H9 (cell line): ENCODE data around the gene DENND1A. TPM values are rescaled to one million over a fixed set of nuclear protein-coding genes. Genes with fewer than 3 reads are reported as not detected.

Source experiments
- DNase-seq: peaks from one replicate; pipeline ENCODE4 v3.0.0-alpha.2; 2017
- H2AFZ ChIP-seq: one replicate; pipeline ENCODE4 v1.6.1; 2013; ENCODE audit warnings: mild to moderate bottlenecking, low read length, control low read depth, moderate library complexity
- H2AK5ac ChIP-seq: 2 replicates; pipeline ENCODE4 v1.6.1; 2013; ENCODE audit warnings: low read length, control low read depth, mixed read lengths; ENCODE audit not compliant: insufficient read length
- H2BK120ac ChIP-seq: one replicate; pipeline ENCODE4 v1.6.1; 2013; ENCODE audit warnings: low read depth, mild to moderate bottlenecking, low read length, control low read depth, inconsistent platforms; ENCODE audit not compliant: poor library complexity, severe bottlenecking
- H2BK12ac ChIP-seq: 2 replicates; pipeline ENCODE4 v1.6.1; 2013; ENCODE audit warnings: low read length, control low read depth, mixed read lengths, low read depth; ENCODE audit not compliant: insufficient read length
- H2BK15ac ChIP-seq: 2 replicates; pipeline ENCODE4 v1.6.1; 2013; ENCODE audit warnings: low read depth, low read length, control low read depth
- H2BK20ac ChIP-seq: one replicate; pipeline ENCODE4 v1.6.1; 2013; ENCODE audit warnings: low read depth, mild to moderate bottlenecking, low read length, control low read depth, inconsistent platforms; ENCODE audit not compliant: poor library complexity, severe bottlenecking
- H2BK5ac ChIP-seq: 2 replicates; pipeline ENCODE4 v1.6.1; 2013; ENCODE audit warnings: low read length, control low read depth, mixed read lengths; ENCODE audit not compliant: insufficient read length
- H3K14ac ChIP-seq: 2 replicates; pipeline ENCODE4 v1.6.1; 2013; ENCODE audit warnings: low read length, control low read depth; ENCODE audit not compliant: insufficient read depth
- H3K18ac ChIP-seq: 2 replicates; pipeline ENCODE4 v1.6.1; 2013; ENCODE audit warnings: low read depth, mild to moderate bottlenecking, mixed read lengths, low read length, control low read depth; ENCODE audit not compliant: insufficient read length
- H3K23ac ChIP-seq: 2 replicates; pipeline ENCODE4 v1.6.1; 2013; ENCODE audit warnings: low read length, control low read depth, mixed read lengths, low read depth; ENCODE audit not compliant: insufficient read length
- H3K23me2 ChIP-seq: 2 replicates; pipeline ENCODE4 v1.6.1; 2013; ENCODE audit warnings: low read depth, mild to moderate bottlenecking, mixed read lengths, low read length, control low read depth; ENCODE audit not compliant: insufficient read length, poor library complexity, severe bottlenecking
- H3K27ac ChIP-seq: 2 replicates; pipeline ENCODE4 v1.5.1; 2013; ENCODE audit warnings: low read length, control low read depth, mixed read lengths, low read depth; ENCODE audit not compliant: insufficient read length
- H3K27me3 ChIP-seq: 2 replicates; pipeline ENCODE4 v1.6.1; 2013; ENCODE audit warnings: low read length, control low read depth, inconsistent platforms; ENCODE audit not compliant: insufficient read depth
- H3K4ac ChIP-seq: 2 replicates; pipeline ENCODE4 v1.6.1; 2013; ENCODE audit warnings: low read depth, mild to moderate bottlenecking, control low read depth, inconsistent platforms, low read length, moderate library complexity
- H3K4me1 ChIP-seq: 2 replicates; pipeline ENCODE4 v1.6.1; 2013; ENCODE audit warnings: low read length, control low read depth, inconsistent platforms; ENCODE audit not compliant: insufficient read depth
- H3K4me2 ChIP-seq: 2 replicates; pipeline ENCODE4 v1.6.1; 2013; ENCODE audit warnings: low read length, control low read depth, mixed read lengths; ENCODE audit not compliant: insufficient read length, insufficient read depth
- H3K56ac ChIP-seq: 2 replicates; pipeline ENCODE4 v1.6.1; 2013; ENCODE audit warnings: low read depth, mild to moderate bottlenecking, mixed read lengths, low read length, control low read depth; ENCODE audit not compliant: insufficient read length
- H3K79me1 ChIP-seq: 2 replicates; pipeline ENCODE4 v1.6.1; 2013; ENCODE audit warnings: low read depth, mild to moderate bottlenecking, moderate library complexity, low read length, control low read depth, inconsistent platforms; ENCODE audit not compliant: insufficient read depth, poor library complexity, severe bottlenecking
- H3K79me2 ChIP-seq: 2 replicates; pipeline ENCODE4 v1.6.1; 2013; ENCODE audit warnings: low read length, control low read depth, inconsistent platforms; ENCODE audit not compliant: insufficient read depth
- H3K9ac ChIP-seq: 2 replicates; pipeline ENCODE4 v1.6.1; 2013; ENCODE audit warnings: low read length, control low read depth, mixed read lengths; ENCODE audit not compliant: insufficient read length; ENCODE audit errors: extremely low read depth
- H3K9me3 ChIP-seq: one replicate; pipeline ENCODE4 v1.6.1; 2013; ENCODE audit warnings: low read depth, low read length, inconsistent platforms; ENCODE audit not compliant: control insufficient read depth
- H3T11ph ChIP-seq: one replicate; pipeline ENCODE4 v1.6.1; 2013; ENCODE audit warnings: mild to moderate bottlenecking, low read length, control low read depth, inconsistent platforms
- H4K20me1 ChIP-seq: one replicate; pipeline ENCODE4 v1.6.1; 2013; ENCODE audit not compliant: control insufficient read depth, insufficient read length, insufficient read depth
- H4K5ac ChIP-seq: 2 replicates; pipeline ENCODE4 v1.6.1; 2013; ENCODE audit warnings: low read depth, mild to moderate bottlenecking, mixed read lengths, low read length, control low read depth; ENCODE audit not compliant: insufficient read length
- H4K8ac ChIP-seq: replicated peaks from 2 replicates; pipeline ENCODE4 v1.6.1; 2013; ENCODE audit warnings: low read length, control low read depth, mixed read lengths, low read depth; ENCODE audit not compliant: insufficient read length
- H4K91ac ChIP-seq: 2 replicates; pipeline ENCODE4 v1.6.1; 2013; ENCODE audit warnings: low read depth, mild to moderate bottlenecking, moderate library complexity, mixed read lengths, low read length, control low read depth; ENCODE audit not compliant: insufficient read length
- H3K27ac Mint-ChIP-seq, 3 experiments: 2 replicates in 2 of 3; 3 replicates in 1 of 3; pipeline ENCODE4 v1.8.0; 2020 to 2021; ENCODE audit warnings: mixed read lengths in 3 of 3, mild to moderate bottlenecking in 1 of 3, moderate library complexity in 1 of 3
- H3K27me3 Mint-ChIP-seq: 2 replicates; pipeline ENCODE4 v1.8.0; 2021; ENCODE audit warnings: low read depth, mild to moderate bottlenecking, moderate library complexity, mixed read lengths
- H3K36me3 Mint-ChIP-seq, 3 experiments: 2 replicates in 2 of 3; 3 replicates in 1 of 3; pipeline ENCODE4 v1.8.0; 2020 to 2021; ENCODE audit warnings: low read depth in 3 of 3, mixed read lengths in 3 of 3; ENCODE audit not compliant: insufficient read depth in 1 of 3
- H3K4me1 Mint-ChIP-seq, 2 experiments: 2 replicates each; pipeline ENCODE4 v1.8.0; 2020; ENCODE audit warnings: mixed read lengths in 2 of 2
- H3K4me3 Mint-ChIP-seq, 2 experiments: 2 replicates in 1 of 2; 3 replicates in 1 of 2; pipeline ENCODE4 v1.8.0; 2020 to 2021; ENCODE audit warnings: mild to moderate bottlenecking in 2 of 2, mixed read lengths in 2 of 2, moderate library complexity in 1 of 2
- H3K9me3 Mint-ChIP-seq, 2 experiments: 2 replicates in 1 of 2; 3 replicates in 1 of 2; pipeline ENCODE4 v1.8.0; 2020; ENCODE audit warnings: mild to moderate bottlenecking in 2 of 2, mixed read lengths in 2 of 2, moderate library complexity in 1 of 2
- WGBS: extraction: QIAGEN DNeasy Blood & Tissue Kit; methylation state at CpG from one replicate; pipeline ENCODE4 v1.1.7; 2013; ENCODE audit warnings: missing lambda C conversion rate, low lambda C conversion rate, mixed read lengths; ENCODE audit not compliant: insufficient read length; ENCODE audit errors: extremely low coverage; 5-methylcytosine and 5-hydroxymethylcytosine counted together
- total RNA-seq: library from RNA; stranded (reverse); gene quantifications from 2 replicates; pipeline ENCODE4 v1.2.1, GENCODE V29; 2021
- TF ChIP-seq, protein P1 (sequence below): fragments of 200-600 bp; sonication (generic); conservative IDR thresholded peaks from 3 replicates; pipeline ENCODE4 v1.8.0; 2021; ENCODE audit warnings: antibody characterized with exemption, mild to moderate bottlenecking

The DENND1A gene
- total RNA-seq, 1 experiment from 2014 or later: 20.4 TPM

DNA sequence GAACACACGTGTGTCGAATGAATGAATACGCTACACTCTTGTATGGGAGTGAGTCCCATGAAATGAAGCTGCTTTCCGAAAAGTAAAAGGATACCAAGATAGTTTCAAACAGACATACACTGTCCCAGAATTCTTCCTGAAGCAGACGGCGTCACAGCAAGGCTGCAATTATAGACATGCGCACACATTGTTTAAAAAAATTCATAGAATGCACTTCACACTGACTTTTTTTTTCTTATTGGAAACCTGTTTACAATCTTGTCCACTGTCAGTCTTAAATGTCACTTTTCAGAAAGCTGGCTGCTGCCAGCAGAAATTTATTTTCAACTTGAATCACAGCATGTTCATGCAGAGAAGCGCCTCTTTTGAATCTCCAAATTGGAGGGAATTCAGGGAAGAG, 449.1 kb downstream of the DENND1A start:
- H3T11ph ChIP-seq: no peak overlapping the region
- H3K27ac ChIP-seq: no peak overlapping the region
- H2BK12ac ChIP-seq: no peak overlapping the region
- no peak overlapping the region for H3K23ac ChIP-seq
- WGBS: no CpG with 5 or more reads among the region's 8 CpGs
- no peak overlapping the region for H4K91ac ChIP-seq
- no peak overlapping the region for H4K5ac ChIP-seq
- H3K9me3 ChIP-seq: no peaks in the 10 kb centered on the region
- Mint-ChIP-seq H3K4me3 (no peak overlapping the region), H3K4me1 (peaks cover 48 to 52% of the 10 kb centered on the region in 2 experiments), H3K36me3 (no peaks in the 10 kb centered on the region; a peak in 1 of 7 replicates), H3K27ac (peak overlapping the region in 1 of 3 experiments; percentile 12; a peak in 2 of 7 replicates), H3K9me3 (no peaks in the 10 kb centered on the region), H3K27me3 (peaks cover 12% of the 10 kb centered on the region)
- no peak overlapping the region for H2BK120ac ChIP-seq
- TF ChIP-seq, protein P1, sequence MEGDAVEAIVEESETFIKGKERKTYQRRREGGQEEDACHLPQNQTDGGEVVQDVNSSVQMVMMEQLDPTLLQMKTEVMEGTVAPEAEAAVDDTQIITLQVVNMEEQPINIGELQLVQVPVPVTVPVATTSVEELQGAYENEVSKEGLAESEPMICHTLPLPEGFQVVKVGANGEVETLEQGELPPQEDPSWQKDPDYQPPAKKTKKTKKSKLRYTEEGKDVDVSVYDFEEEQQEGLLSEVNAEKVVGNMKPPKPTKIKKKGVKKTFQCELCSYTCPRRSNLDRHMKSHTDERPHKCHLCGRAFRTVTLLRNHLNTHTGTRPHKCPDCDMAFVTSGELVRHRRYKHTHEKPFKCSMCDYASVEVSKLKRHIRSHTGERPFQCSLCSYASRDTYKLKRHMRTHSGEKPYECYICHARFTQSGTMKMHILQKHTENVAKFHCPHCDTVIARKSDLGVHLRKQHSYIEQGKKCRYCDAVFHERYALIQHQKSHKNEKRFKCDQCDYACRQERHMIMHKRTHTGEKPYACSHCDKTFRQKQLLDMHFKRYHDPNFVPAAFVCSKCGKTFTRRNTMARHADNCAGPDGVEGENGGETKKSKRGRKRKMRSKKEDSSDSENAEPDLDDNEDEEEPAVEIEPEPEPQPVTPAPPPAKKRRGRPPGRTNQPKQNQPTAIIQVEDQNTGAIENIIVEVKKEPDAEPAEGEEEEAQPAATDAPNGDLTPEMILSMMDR: no peak
- no peak overlapping the region for H2BK20ac ChIP-seq
- no peak overlapping the region for H2BK5ac ChIP-seq
- no peaks in the 10 kb centered on the region for H3K79me2 ChIP-seq
- DNase-seq: no peak
- no peaks in the 10 kb centered on the region; the same call in 1 of the 2 replicates for H3K27me3 ChIP-seq
- H2AFZ ChIP-seq: no peak overlapping the region
- H3K79me1 ChIP-seq: no peaks in the 10 kb centered on the region
- no peak overlapping the region for H3K56ac ChIP-seq
- no peak overlapping the region for H3K4ac ChIP-seq
- no peak overlapping the region for H3K14ac ChIP-seq
- no peak overlapping the region for H2AK5ac ChIP-seq
- H3K9ac ChIP-seq: no peak overlapping the region
- H3K23me2 ChIP-seq: no peaks in the 10 kb centered on the region
- no peak overlapping the region for H4K8ac ChIP-seq
- no peak overlapping the region for H2BK15ac ChIP-seq
- no peaks in the 10 kb centered on the region for H4K20me1 ChIP-seq
- no peak overlapping the region for H3K18ac ChIP-seq
- no peak overlapping the region for H3K4me2 ChIP-seq
- H3K4me1 ChIP-seq: peaks cover 11% of the 10 kb centered on the region; the same call in 1 of the 2 replicates
